Stimulated activated naive CD4-positive, alpha-beta T cell treated with Interleukin-2 at 50 U/mL for 16 hours (primary cell): ENCODE data around the gene EIF2A.
A peak's percentile ranks its signal among the peaks of the same experiment; 100 is the strongest.
"Not testable (repeated sequence)": the region's sequence is repeated elsewhere in the genome, so short reads cannot be mapped to it uniquely, and the experiment has no call there.

Experiments
- DNase-seq: peaks from one replicate; lab custom pipeline; 2025; lab: John Stamatoyannopoulos, UW

Gene EIF2A

DNA sequence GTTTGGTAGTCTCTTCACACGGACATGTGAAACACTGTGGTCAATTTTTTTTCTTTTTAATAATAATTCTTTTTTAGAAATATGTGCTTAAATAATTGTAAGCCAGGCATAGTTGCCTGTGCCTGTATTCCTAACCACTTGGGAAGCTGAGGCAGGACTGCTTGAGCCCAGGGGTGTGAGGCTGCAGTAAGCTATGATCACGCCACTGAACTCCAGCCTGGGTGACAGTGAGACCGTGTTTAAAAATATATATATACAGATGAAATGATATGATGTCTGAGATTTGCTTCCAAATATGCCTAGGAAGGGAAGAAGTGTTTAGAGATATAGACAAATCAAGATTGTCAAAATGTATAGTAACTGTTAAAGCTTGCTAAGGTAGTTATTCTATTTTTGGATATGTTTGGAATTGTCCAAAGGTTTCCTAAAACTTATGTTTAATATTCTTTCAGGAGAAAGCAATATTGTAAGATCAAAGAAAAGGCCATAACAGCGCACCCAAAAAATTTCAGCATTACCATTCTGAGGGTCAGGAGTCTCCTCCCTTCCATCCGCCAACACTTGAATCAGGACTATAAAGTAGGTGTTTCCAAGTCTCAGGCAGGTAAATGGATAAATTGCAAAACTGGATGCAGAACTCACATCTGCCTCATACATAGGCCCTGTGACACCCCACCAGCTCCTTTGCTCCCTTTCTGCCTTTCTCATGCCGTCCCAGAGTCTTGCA, 56.0 kb downstream of the EIF2A start:
- DNase-seq: no peak

DNA sequence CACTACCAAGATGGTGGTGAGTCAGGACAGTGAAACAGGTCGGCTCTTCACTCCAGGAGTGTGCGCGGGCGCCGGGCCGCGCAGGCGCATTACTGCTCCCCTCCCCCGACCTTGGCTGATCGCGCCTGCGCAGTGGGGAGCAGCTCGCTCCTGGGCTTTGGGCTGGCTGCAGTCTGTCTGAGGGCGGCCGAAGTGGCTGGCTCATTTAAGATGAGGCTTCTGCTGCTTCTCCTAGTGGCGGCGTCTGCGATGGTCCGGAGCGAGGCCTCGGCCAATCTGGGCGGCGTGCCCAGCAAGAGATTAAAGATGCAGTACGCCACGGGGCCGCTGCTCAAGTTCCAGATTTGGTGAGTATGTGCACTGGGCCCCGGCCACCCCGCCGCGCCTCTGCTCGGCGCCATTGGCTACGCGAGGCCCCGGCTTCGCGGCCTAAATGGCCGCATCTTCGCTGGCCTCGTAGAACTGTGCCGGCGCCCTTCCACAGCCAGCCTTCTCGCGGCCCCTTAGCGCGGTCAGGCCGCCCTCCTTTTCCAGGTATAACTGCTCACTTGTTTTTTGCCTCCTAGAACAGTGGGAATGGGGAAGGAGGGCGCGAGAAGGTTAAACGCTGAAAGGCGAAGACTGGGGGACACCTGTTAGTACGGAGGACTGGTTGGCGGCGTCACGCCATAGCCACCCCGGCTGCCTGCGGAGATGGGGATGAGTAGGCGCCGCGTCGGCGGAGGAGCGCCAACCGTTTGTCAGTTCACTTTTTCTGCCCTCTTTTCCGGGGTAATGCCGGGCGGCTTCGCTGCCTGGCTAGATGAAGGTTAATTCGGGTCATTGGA, 56.8 kb downstream of the EIF2A start, which contains the start of gene SELENOT:
Gene SELENOT, plus strand, starts transcription at position 169 of the 827 bp plus-strand sequence. Its CDS starts 42 bp downstream, at position 211.
- DNase-seq: peak; percentile 87

DNA sequence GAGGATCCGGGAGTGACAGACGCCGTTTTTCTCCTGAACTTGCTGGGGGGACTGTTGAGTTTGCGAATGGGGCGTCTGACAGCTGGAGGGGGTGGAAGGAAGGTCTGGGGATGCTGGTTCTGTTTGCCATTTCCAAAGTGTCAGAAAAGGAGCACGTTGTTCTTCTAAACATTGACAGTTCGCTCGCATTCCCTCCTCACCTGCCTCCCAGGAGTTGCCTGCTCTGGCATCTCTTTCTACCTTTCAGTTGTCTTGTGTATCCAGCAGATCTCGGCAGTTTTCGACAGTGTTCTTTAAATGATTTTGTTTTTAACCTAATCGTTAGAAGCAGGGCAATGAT, 57.4 kb downstream of the EIF2A start:
- DNase-seq: no peak

- DNase-seq: no peak
Measured at GRCh38 chr3:150605998-150606641, 59.5 kb downstream of the EIF2A start.

- DNase-seq: no peak
Measured at GRCh38 chr3:150607267-150608065, 60.9 kb downstream of the EIF2A start.

DNA sequence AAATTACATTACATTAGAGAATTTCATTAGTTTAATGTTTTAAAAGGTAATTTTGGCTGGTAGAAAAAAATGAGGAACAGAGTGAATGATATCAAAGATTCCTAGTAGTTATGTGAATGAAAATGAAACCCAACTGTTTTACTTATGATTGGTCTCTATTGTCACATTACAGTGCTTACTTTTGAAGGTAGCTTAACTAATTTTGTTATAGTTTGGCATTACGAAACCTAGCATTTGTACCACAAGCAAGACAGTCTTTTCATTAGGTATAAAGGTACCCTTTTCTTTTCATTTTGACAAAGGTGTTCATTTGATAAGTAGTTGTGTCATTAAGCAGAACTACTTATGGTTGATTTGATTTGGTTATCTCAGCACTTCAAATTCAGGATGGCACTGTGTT, 63.4 kb downstream of the EIF2A start:
- no peak for DNase-seq

DNA sequence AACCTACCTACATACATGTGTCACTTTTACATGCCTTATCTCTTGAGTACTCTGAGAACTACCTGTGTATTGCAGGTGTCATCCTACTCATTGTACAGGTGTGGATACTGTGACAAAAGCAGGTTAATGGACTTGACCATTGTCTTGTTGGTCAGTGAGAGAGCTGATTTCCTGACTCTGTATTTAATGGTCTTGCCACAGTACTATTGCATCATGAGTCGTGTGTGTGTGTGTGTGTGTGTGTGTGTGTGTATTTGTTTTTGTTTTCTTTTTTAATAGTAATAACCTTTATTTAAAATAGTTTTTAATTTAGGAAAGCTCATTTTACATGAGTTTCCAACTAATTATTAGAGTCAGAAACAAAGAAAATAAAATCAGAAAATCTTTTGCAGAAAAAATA, 64.2 kb downstream of the EIF2A start:
- DNase-seq: no peak

- no peak for DNase-seq
Measured at GRCh38 chr3:150611666-150612065, 65.1 kb downstream of the EIF2A start.

- DNase-seq: no peak
Measured at GRCh38 chr3:150612494-150612893, 65.9 kb downstream of the EIF2A start.

GRCh38 chr3:150613034-150613433, 66.4 kb downstream of the EIF2A start:
- DNase-seq: no peak

DNA sequence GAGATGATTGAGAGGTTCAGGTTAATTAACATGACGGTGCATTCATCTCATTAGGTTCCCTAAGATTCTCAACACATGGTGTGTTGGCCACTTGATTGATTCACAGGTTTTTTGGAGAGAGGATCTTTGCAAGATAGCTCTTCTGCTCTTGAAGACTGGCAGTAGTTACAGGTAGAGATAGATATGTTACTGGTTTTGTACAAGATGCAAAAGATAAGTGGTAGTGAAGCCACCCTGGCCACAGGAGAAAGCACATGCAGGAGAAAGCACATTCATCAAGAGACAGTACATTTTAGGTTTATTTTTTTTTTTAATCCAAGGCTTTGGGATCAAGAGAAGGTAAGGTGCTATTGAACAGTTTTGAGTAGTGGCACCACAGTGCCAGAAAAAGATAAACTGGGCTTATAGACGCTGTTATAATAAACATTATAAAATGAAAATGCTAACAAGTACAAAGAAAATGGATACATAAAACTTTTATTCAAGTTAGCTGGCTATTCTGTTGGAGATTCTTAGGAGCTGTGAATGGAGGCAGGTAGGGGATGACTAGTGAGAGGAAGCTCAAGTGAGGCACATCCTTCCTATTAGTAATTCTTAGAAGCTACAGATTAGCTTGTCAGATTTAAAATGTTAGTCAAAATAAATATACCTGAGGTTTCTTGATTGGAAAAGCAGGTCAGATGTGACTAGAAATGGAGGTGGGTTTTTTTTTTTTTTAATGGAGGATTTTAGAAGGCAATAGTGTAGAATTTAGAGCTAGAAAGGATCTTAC, 67.3 kb downstream of the EIF2A start:
- DNase-seq: no peak

- no peak for DNase-seq
Measured at GRCh38 chr3:150620002-150620689, 73.6 kb downstream of the EIF2A start.

DNA sequence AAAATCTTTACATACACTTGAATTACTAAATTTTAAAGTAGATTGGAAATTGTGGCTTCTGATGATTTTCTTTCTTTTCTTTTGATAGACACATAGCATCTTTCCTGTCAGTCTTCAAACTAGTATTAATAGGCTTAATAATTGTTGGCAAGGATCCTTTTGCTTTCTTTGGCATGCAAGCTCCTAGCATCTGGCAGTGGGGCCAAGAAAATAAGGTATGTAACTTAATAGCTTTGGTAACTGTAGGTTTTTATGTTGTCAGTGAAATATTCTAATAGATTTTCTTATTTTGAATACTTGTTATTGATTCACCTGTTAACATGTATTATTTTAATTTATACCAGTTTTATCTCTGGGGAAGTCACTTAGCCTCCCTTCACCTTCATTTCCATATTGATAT, 76.4 kb downstream of the EIF2A start:
- DNase-seq: not testable (repeated sequence)

DNA sequence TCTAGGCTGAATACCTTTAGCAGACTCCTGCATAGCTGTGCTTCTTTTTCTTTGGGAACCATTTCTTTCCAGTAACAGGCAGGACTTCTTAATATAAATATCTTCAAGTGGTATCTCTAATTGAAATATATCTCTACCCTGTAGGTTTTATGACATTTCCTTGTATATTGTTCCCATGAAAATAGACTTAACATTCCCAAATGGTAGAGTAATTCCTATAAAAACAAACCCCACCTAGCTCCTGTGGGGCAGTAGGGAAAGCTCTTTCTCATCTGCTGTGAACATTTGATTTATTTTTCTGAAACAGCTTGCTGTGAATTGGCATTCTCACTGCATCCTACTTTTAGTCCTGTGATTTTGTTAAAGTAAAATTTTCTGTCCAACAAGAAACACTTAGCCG, 77.4 kb downstream of the EIF2A start:
- DNase-seq: no peak

DNA sequence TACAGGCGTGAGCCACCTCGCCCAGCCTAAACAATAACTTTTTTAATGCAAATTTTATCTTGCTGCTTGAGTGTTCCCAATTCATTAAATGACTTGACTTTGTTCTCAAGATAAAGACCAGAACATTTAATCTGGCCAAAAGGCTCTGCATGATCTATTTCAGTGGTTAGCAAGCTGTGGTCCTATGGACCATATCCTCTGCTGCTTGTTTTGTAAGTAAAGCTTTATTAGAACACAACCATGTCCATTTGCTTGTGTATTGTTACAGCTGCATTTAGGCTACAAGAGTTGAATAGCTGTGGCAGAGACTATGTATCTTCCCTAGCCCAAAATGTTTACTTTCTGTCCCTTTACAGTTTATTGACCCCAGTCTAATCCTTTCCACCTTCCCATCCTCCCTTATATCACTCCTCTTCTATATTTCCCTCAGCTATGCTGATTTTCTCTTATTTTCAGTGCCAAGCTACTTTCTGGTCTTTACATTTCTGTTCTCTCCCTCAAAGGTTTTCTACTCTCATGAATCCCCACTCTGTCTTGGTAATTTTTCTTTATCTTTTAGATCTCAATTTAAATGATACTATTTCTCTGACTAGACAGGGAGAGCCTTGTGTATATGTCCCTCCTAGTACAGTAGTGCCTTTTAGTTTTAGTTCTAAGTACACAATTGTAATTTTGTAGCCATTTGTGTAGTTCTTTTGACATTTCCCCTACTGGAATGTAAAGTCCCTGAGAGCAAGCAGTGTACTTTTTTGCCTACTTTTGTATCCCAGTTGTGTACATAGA, 79.8 kb downstream of the EIF2A start:
- DNase-seq: no peak

GRCh38 chr3:150627557-150627956, 81.0 kb downstream of the EIF2A start:
- no peak for DNase-seq

GRCh38 chr3:150631515-150632221, 85.1 kb downstream of the EIF2A start:
- DNase-seq: no peak

DNA sequence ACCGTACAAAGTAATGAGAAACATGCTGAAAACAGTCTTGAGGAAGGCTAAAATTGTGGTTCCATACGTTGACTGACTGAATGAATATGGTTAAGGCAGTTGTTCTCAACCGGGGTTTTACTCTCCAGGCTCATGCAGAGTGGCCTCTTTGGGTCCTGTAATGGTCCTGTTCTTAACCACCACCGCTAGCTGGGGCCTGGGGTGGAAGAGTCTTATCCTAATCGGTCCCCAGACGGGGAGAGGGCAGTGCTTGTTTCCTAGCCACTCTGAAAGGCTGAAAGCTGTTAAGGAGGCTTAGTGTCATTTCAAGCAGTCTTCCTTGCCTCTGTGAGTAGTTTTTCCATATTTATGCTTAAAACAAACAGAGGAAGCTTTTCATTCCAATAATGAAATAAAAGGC, 88.5 kb downstream of the EIF2A start:
- no peak for DNase-seq

DNA sequence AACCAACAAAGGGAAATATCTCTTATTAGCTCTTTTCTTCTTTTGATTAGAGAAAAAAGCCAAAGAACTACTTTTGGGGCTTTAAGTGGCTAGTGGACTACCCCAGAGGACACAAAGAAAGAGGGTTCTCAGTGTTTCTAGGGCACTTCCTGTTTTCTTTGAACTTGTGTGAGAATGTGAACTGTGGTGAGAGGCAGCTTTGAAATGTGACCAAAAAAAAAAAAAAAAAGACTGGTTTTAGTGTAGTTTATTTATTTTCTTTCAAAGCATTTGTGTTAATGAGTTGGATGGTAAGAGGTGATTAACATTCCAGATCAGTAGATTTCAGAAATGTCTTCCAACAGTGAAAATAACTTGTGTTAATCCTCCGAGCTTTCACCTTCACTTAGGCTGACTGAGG, 88.9 kb downstream of the EIF2A start:
- DNase-seq: no peak
